ENCODE measurements around the gene ZNF410. TPM values are rescaled to one million over a fixed set of nuclear protein-coding genes. Genes with fewer than 3 reads are reported as not detected.

The ZNF410 gene
- total RNA-seq, 1 experiment from 2014 or later = 37.6 TPM

- POLR2A ChIA-PET = no interaction called here
- Histone ChIP-seq H3K27ac (ENCODE audit: low read depth, low read length) (no peak overlapping the region), H3K9me2 (ENCODE audit: insufficient read depth) (no peaks in the 10 kb centered on the region), H3K79me2 (ENCODE audit: insufficient read depth, low read length) (no peaks in the 10 kb centered on the region), H3K9ac (ENCODE audit: low read length) (no peak overlapping the region), H3K4me1 (ENCODE audit: control insufficient read depth in 1 of 2, insufficient read depth in 2 of 2, low read length in 2 of 2) (no peaks in the 10 kb centered on the region), H3K4me2 (ENCODE audit: low read length) (no peak overlapping the region), H2AFZ (ENCODE audit: low read depth, low read length, poor library complexity, severe bottlenecking) (no peak overlapping the region), H3K4me3 (replicated peaks in 1 of 2; ENCODE audit: low read depth in 1 of 2, low read length in 2 of 2) (no peak overlapping the region), H3K36me3 (ENCODE audit: control insufficient read depth in 1 of 2, insufficient read depth in 2 of 2, low read length in 2 of 2) (peaks cover 4 to 6% of the 10 kb centered on the region in 2 experiments; a peak in 3 of 4 replicates), H3K9me3 (ENCODE audit: control insufficient read depth in 1 of 2, insufficient read depth in 1 of 2, low read depth in 1 of 2, low read length in 2 of 2) (no peaks in the 10 kb centered on the region), H3K27me3 (ENCODE audit: insufficient read depth, low read length) (no peaks in the 10 kb centered on the region), H4K20me1 (ENCODE audit: insufficient read depth) (no peaks in the 10 kb centered on the region; the same call in 1 of the 2 replicates)
- TF ChIP-seq SIN3A (IDR thresholded peaks at IDR 0.05; ENCODE audit: low read depth) (no peak), CTCF (IDR thresholded peaks at IDR 0.05 in 2 of 3, conservative IDR thresholded peaks at IDR 0.05 in 1 of 3; ENCODE audit: borderline replicate concordance in 1 of 3, insufficient read depth in 1 of 3, low read depth in 2 of 3, low read length in 2 of 3) (no peak)
- BruUV-seq (replicated peaks) = no TSS peak
- RAD21 ChIA-PET (ENCODE audit: low non-redundant PET in 1 of 2, low total read pairs in 2 of 2, uncharacterized antibody in 2 of 2, unreplicated experiment in 2 of 2) = no interaction called here
- no peak for DNase-seq (ENCODE audit: low read depth, low spot score)
- no peak for ATAC-seq
- intact Hi-C loops (cut with micrococcal nuclease) = no loop called here
- CTCF ChIA-PET = no interaction called here
Measured at GRCh38 chr14:73878436-73878835, 8.2 kb upstream of the ZNF410 start.

DNA sequence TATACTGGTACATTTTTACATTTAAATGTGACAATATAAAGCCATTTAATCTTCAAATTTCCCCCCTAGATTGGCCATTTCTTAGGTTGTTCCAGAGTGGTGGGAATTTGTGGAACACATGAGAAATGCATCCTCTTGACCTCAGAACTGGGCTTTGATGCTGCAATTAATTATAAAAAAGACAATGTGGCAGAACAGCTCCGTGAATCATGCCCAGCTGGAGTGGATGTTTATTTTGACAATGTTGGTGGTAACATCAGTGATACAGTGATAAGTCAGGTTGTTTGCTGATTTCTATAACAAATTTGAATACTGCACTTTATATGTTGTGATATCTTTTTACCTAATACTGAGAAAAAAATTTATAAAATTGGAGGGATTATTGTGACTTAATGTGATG lies 7.6 kb upstream of the ZNF410 start:
- Histone ChIP-seq H3K9me2 (ENCODE audit: insufficient read depth) (no peaks in the 10 kb centered on the region), H3K9me3 (ENCODE audit: control insufficient read depth in 1 of 2, insufficient read depth in 1 of 2, low read depth in 1 of 2, low read length in 2 of 2) (no peaks in the 10 kb centered on the region), H3K4me2 (ENCODE audit: low read length) (no peak overlapping the region), H3K36me3 (ENCODE audit: control insufficient read depth in 1 of 2, insufficient read depth in 2 of 2, low read length in 2 of 2) (peaks cover 4 to 6% of the 10 kb centered on the region in 2 experiments; a peak in 3 of 4 replicates), H3K4me3 (replicated peaks in 1 of 2; ENCODE audit: low read depth in 1 of 2, low read length in 2 of 2) (no peak overlapping the region), H3K27me3 (ENCODE audit: insufficient read depth, low read length) (no peaks in the 10 kb centered on the region), H3K4me1 (ENCODE audit: control insufficient read depth in 1 of 2, insufficient read depth in 2 of 2, low read length in 2 of 2) (no peaks in the 10 kb centered on the region), H3K27ac (ENCODE audit: low read depth, low read length) (no peak overlapping the region), H4K20me1 (ENCODE audit: insufficient read depth) (no peaks in the 10 kb centered on the region; the same call in 1 of the 2 replicates), H2AFZ (ENCODE audit: low read depth, low read length, poor library complexity, severe bottlenecking) (no peak overlapping the region), H3K79me2 (ENCODE audit: insufficient read depth, low read length) (no peaks in the 10 kb centered on the region), H3K9ac (ENCODE audit: low read length) (no peak overlapping the region)
- no TSS peak for BruUV-seq (replicated peaks)
- intact Hi-C loops (cut with micrococcal nuclease) = no loop called here
- DNase-seq (ENCODE audit: low read depth, low spot score) = no peak
- ATAC-seq = no peak
- POLR2A ChIA-PET = no interaction called here
- RAD21 ChIA-PET (ENCODE audit: low non-redundant PET in 1 of 2, low total read pairs in 2 of 2, uncharacterized antibody in 2 of 2, unreplicated experiment in 2 of 2) = no interaction called here
- CTCF ChIA-PET = no interaction called here
- TF ChIP-seq SP1 (IDR thresholded peaks at IDR 0.05; ENCODE audit: low read depth) (no peak), FOSL1 (IDR thresholded peaks at IDR 0.05; ENCODE audit: low read depth) (no peak), SIN3A (IDR thresholded peaks at IDR 0.05; ENCODE audit: low read depth) (no peak), JUND (IDR thresholded peaks at IDR 0.05) (no peak), ATF3 (IDR thresholded peaks at IDR 0.05) (no peak), EGR1 (IDR thresholded peaks at IDR 0.05; ENCODE audit: low read depth) (no peak)

All from HCT116 (cell line).